CD4-positive, alpha-beta T cell (primary cell): ENCODE data around the gene CREB1. TPM values are rescaled to one million over a fixed set of nuclear protein-coding genes. Genes with fewer than 3 reads are reported as not detected.

ENCODE experiments used
- ATAC-seq: fragments of 200-7000 bp; cut with Tn5 transposase; one replicate; pipeline ENCODE4 v1.10.0; 2022; ENCODE audit warnings: mild to moderate bottlenecking; ENCODE audit not compliant: poor library complexity
- CTCF ChIA-PET: fragments of 350-600 bp; sonication (Branson Sonifier 250); formaldehyde crosslinking; loops from one replicate; lab custom pipeline; 2021; ENCODE audit warnings: antibody characterized with exemption, inconsistent platforms; lab: Charles Lee
- POLR2A ChIA-PET: fragments of 350-600 bp; sonication (Branson Sonifier 250); formaldehyde crosslinking; loops from one replicate; lab custom pipeline; 2021; ENCODE audit warnings: antibody characterized with exemption, inconsistent platforms; lab: Charles Lee
- DNase-seq, 14 experiments: peaks; one replicate each; pipeline ENCODE4 v3.0.0-alpha.2; 2013 to 2020; ENCODE audit warnings: mixed read lengths in 2 of 14
- H3K27ac ChIP-seq, 2 donors: one replicate each; pipeline versions ENCODE4 v1.5.1 to v1.7.0; 2013; ENCODE audit warnings: low read length in 2 of 2, low read depth in 1 of 2, mild to moderate bottlenecking in 1 of 2
- H3K27me3 ChIP-seq, 2 experiments: 1 replicate in 1 of 2; 2 replicates in 1 of 2; pipeline versions ENCODE4 v1.6.1 to v1.7.0; 2013; ENCODE audit warnings: low read length in 2 of 2, control low read depth in 1 of 2, mild to moderate bottlenecking in 1 of 2, moderate library complexity in 1 of 2; ENCODE audit not compliant: insufficient read depth in 2 of 2, control insufficient read depth in 1 of 2
- H3K36me3 ChIP-seq: one replicate; pipeline ENCODE4 v1.6.1; 2013; ENCODE audit warnings: low read length, control low read depth; ENCODE audit not compliant: insufficient read depth
- H3K4me1 ChIP-seq: one replicate; pipeline ENCODE4 v1.6.1; 2013; ENCODE audit warnings: low read length, control low read depth; ENCODE audit not compliant: insufficient read depth
- H3K4me3 ChIP-seq: one replicate; pipeline ENCODE4 v1.5.1; 2013; ENCODE audit warnings: mild to moderate bottlenecking, low read length, moderate library complexity
- H3K9me3 ChIP-seq, 2 experiments: 1 replicate in 1 of 2; 2 replicates in 1 of 2; pipeline versions ENCODE4 v1.6.1 to v1.7.0; 2013; ENCODE audit warnings: low read length in 2 of 2, mild to moderate bottlenecking in 2 of 2, control low read depth in 1 of 2, moderate library complexity in 1 of 2; ENCODE audit not compliant: control insufficient read depth in 1 of 2, insufficient read depth in 1 of 2
- H3K27ac Mint-ChIP-seq: one replicate; pipeline ENCODE4 v1.8.0; 2020; ENCODE audit warnings: mixed read lengths
- H3K27me3 Mint-ChIP-seq: one replicate; pipeline ENCODE4 v1.8.0; 2021; ENCODE audit warnings: mixed read lengths
- H3K36me3 Mint-ChIP-seq: one replicate; pipeline ENCODE4 v1.8.0; 2021; ENCODE audit warnings: low read depth, mixed read lengths
- H3K4me1 Mint-ChIP-seq: one replicate; pipeline ENCODE4 v1.8.0; 2021; ENCODE audit warnings: low read depth, mixed read lengths
- H3K4me3 Mint-ChIP-seq: one replicate; pipeline ENCODE4 v1.8.0; 2020; ENCODE audit warnings: mild to moderate bottlenecking, mixed read lengths
- H3K9me3 Mint-ChIP-seq: one replicate; pipeline ENCODE4 v1.8.0; 2020; ENCODE audit warnings: mixed read lengths
- CTCF ChIP-seq: fragments of 200-600 bp; IDR thresholded peaks from one replicate; pipeline ENCODE4 v1.8.0; 2022; ENCODE audit warnings: antibody characterized with exemption, mild to moderate bottlenecking
- intact Hi-C, 2 experiments: fragments of 100-400 bp; cut with DNase I in 1 of 2; cut with micrococcal nuclease in 1 of 2; formaldehyde crosslinking; loops; one replicate each; pipeline versions ENCODE4 v1.15.1 to v1.9.0; 2023 to 2025; cut with DNase I, micrococcal nuclease
- total RNA-seq, 174 experiments: library from RNA in 2 of 174; stranded (reverse) in 2 of 174; gene quantifications; one replicate each; pipeline ENCODE4 v1.2.3 and lab custom pipeline; 2021 to 2026

The CREB1 gene
- total RNA-seq, 2 experiments from 2014 or later: 62.5 to 67.1 TPM

GRCh38 chr2:207617011-207617671 lies 87.4 kb downstream of the CREB1 start:
- H3K36me3 ChIP-seq: peaks cover 54% of the 10 kb centered on the region
- H3K4me3 Mint-ChIP-seq: no peak overlapping the region
- peaks cover 46% of the 10 kb centered on the region for H3K4me1 Mint-ChIP-seq
- no peaks in the 10 kb centered on the region for H3K9me3 ChIP-seq
- peak overlapping the region; percentile 37 for H3K27ac Mint-ChIP-seq
- no peak overlapping the region for H3K4me3 ChIP-seq
- H3K9me3 Mint-ChIP-seq: no peaks in the 10 kb centered on the region
- H3K4me1 ChIP-seq: peaks cover 10% of the 10 kb centered on the region
- no peak for ATAC-seq
- H3K36me3 Mint-ChIP-seq: peaks cover 81% of the 10 kb centered on the region
- no peak overlapping the region for H3K27ac ChIP-seq
- DNase-seq: no peak
- ChIA-PET CTCF (no interaction called here), POLR2A (no interaction called here)
- TF ChIP-seq CTCF: no peak
- intact Hi-C loops: no loop called here
- H3K27me3 Mint-ChIP-seq: no peaks in the 10 kb centered on the region
- H3K27me3 ChIP-seq: no peaks in the 10 kb centered on the region

GRCh38 chr2:207619764-207620203 lies 90.0 kb downstream of the CREB1 start:
- no peaks in the 10 kb centered on the region for H3K9me3 Mint-ChIP-seq
- intact Hi-C loops: loop anchor here in 1 of 2 experiments (5.0 to 10.0 kb wide), 3 partner anchors 37 to 1455 kb away; partner anchors contain the start of gene KLF7
- Histone ChIP-seq H3K4me3 (no peak overlapping the region), H3K4me1 (peaks cover 27% of the 10 kb centered on the region), H3K36me3 (peaks cover 56% of the 10 kb centered on the region), H3K27ac (no peak overlapping the region), H3K27me3 (no peaks in the 10 kb centered on the region), H3K9me3 (no peaks in the 10 kb centered on the region)
- ATAC-seq (peak; percentile 37), DNase-seq (peak in 3 of 14 experiments; percentile 25 to 51 (median 43))
- H3K27ac Mint-ChIP-seq: peak overlapping the region; percentile 69
- no peak for TF ChIP-seq CTCF
- H3K4me3 Mint-ChIP-seq: peak overlapping the region; percentile 12
- H3K27me3 Mint-ChIP-seq: no peaks in the 10 kb centered on the region
- H3K4me1 Mint-ChIP-seq: peaks cover 61% of the 10 kb centered on the region
- ChIA-PET CTCF (no interaction called here), POLR2A (interaction anchor here (1.3 kb wide), 1 partner anchor 90 kb away, joined by 4 read pairs; the partner anchor contains the start of gene CREB1)
- H3K36me3 Mint-ChIP-seq: peaks cover 72% of the 10 kb centered on the region

- no peaks in the 10 kb centered on the region for H3K27me3 ChIP-seq
- H3K36me3 ChIP-seq: peaks cover 46% of the 10 kb centered on the region
- Mint-ChIP-seq H3K36me3 (peaks cover 69% of the 10 kb centered on the region), H3K27ac (peak overlapping the region; percentile 69), H3K4me3 (peak overlapping the region; percentile 22), H3K4me1 (peaks cover 65% of the 10 kb centered on the region), H3K9me3 (no peaks in the 10 kb centered on the region), H3K27me3 (no peaks in the 10 kb centered on the region)
- no peak for TF ChIP-seq CTCF
- H3K27ac ChIP-seq: no peak overlapping the region
- ChIA-PET CTCF (interaction anchor here (0.6 kb wide), 1 partner anchor 59 kb away, joined by 3 read pairs; no protein-coding TSS in a partner anchor), POLR2A (interaction anchor here (0.7 to 1.6 kb wide), 2 partner anchors 90 to 91 kb away, joined by 3 to 9 read pairs; partner anchors contain the start of gene CCNYL1)
- ATAC-seq (no peak), DNase-seq (no peak)
- H3K4me1 ChIP-seq: peaks cover 38% of the 10 kb centered on the region
- H3K4me3 ChIP-seq: no peak overlapping the region
- intact Hi-C loops: loop anchor here in 1 of 2 experiments (5.0 to 10.0 kb wide), 3 partner anchors 39 to 1457 kb away; partner anchors contain the start of gene KLF7
- no peaks in the 10 kb centered on the region for H3K9me3 ChIP-seq
Observed at GRCh38 chr2:207621501-207622039, 91.8 kb downstream of the CREB1 start.
